Activated CD8-positive, alpha-beta memory T cell treated with anti-CD3 and anti-CD28 coated beads, Interleukin-2, amount 10 ng/mL, durations not matched to agents 7 days and 5 days (primary cell): ENCODE data around the gene RNF13. TPM values are rescaled to one million over a fixed set of nuclear protein-coding genes. Genes with fewer than 3 reads are reported as not detected.
"Not testable (repeated sequence)": the region's sequence is repeated elsewhere in the genome, so short reads cannot be mapped to it uniquely, and the experiment has no call there.

Experiments
- ATAC-seq: fragments of 150-1000 bp; cut with Tn5 transposase; one replicate; pipeline ENCODE4 v1.10.0; 2021; ENCODE audit warnings: moderate library complexity
- CTCF ChIA-PET: fragments of 350-600 bp; sonication (Branson Sonifier 250); formaldehyde crosslinking; loops from one replicate; lab custom pipeline; 2021; ENCODE audit warnings: antibody characterized with exemption; lab: Charles Lee
- DNase-seq: peaks from one replicate; pipeline ENCODE4 v3.0.0-alpha.2; 2020
- H3K27ac Mint-ChIP-seq: one replicate; pipeline ENCODE4 v1.8.0; 2021; ENCODE audit warnings: mild to moderate bottlenecking, mixed read lengths
- H3K27me3 Mint-ChIP-seq: one replicate; pipeline ENCODE4 v1.8.0; 2021; ENCODE audit warnings: mixed read lengths
- H3K36me3 Mint-ChIP-seq: one replicate; pipeline ENCODE4 v1.8.0; 2021; ENCODE audit warnings: mild to moderate bottlenecking, mixed read lengths
- H3K4me1 Mint-ChIP-seq: one replicate; pipeline ENCODE4 v1.8.0; 2021; ENCODE audit warnings: mixed read lengths
- H3K4me3 Mint-ChIP-seq: one replicate; pipeline ENCODE4 v1.8.0; 2021; ENCODE audit warnings: mild to moderate bottlenecking, moderate library complexity, mixed read lengths
- H3K9me3 Mint-ChIP-seq: one replicate; pipeline ENCODE4 v1.8.0; 2022; ENCODE audit warnings: low read depth, mixed read lengths
- total RNA-seq, 2 experiments: library from RNA; stranded (reverse); gene quantifications; one replicate each; pipeline ENCODE4 v1.2.3, GENCODE V29; 2021

RNF13 gene
- total RNA-seq, 2 experiments from 2014 or later, result 29.6 to 39.7 TPM

- DNase-seq, result no peak
- no peaks in the 10 kb centered on the region for H3K27me3 Mint-ChIP-seq
- no peak for ATAC-seq
- no peaks in the 10 kb centered on the region for H3K9me3 Mint-ChIP-seq
- H3K4me1 Mint-ChIP-seq, result peaks cover under 1% of the 10 kb centered on the region
- CTCF ChIA-PET, result no interaction called here
- no peak overlapping the region for H3K4me3 Mint-ChIP-seq
- peaks cover 2% of the 10 kb centered on the region for H3K36me3 Mint-ChIP-seq
- no peak overlapping the region for H3K27ac Mint-ChIP-seq
These were observed 150.5 kb downstream of the RNF13 start for GRCh38 chr3:149963485-149963884.

GRCh38 chr3:149964291-149964690 is 151.3 kb downstream of the RNF13 start:
- ATAC-seq (no peak), DNase-seq (no peak)
- Mint-ChIP-seq H3K27me3 (peaks cover 6% of the 10 kb centered on the region), H3K4me1 (no peaks in the 10 kb centered on the region), H3K4me3 (no peak overlapping the region), H3K36me3 (peaks cover 2% of the 10 kb centered on the region), H3K27ac (no peak overlapping the region), H3K9me3 (no peaks in the 10 kb centered on the region)
- CTCF ChIA-PET, result no interaction called here

- H3K27me3 Mint-ChIP-seq, result peaks cover 13% of the 10 kb centered on the region
- CTCF ChIA-PET, result interaction anchor here (1.5 to 5.3 kb wide), 2 partner anchors 28 to 218 kb away, joined by 4 to 40 read pairs; no protein-coding TSS in a partner anchor
These were observed 152.3 kb downstream of the RNF13 start for GRCh38 chr3:149965278-149965677.

GRCh38 chr3:149967086-149967685 is 154.2 kb downstream of the RNF13 start:
- no peak for DNase-seq
- H3K27ac Mint-ChIP-seq, result no peak overlapping the region
- H3K4me3 Mint-ChIP-seq, result no peak overlapping the region
- peaks cover 12% of the 10 kb centered on the region for H3K4me1 Mint-ChIP-seq
- CTCF ChIA-PET, result interaction anchor here (0.7 to 5.3 kb wide), 8 partner anchors 9 to 528 kb away, joined by 3 to 40 read pairs (median 4); no protein-coding TSS in a partner anchor
- no peak for ATAC-seq
- H3K36me3 Mint-ChIP-seq, result peaks cover 2% of the 10 kb centered on the region
- no peaks in the 10 kb centered on the region for H3K9me3 Mint-ChIP-seq
- peaks cover 22% of the 10 kb centered on the region for H3K27me3 Mint-ChIP-seq

More at GRCh38 chr3:149965278-149965677, 152.3 kb downstream of the RNF13 start:
- Mint-ChIP-seq H3K4me3 (no peak overlapping the region), H3K4me1 (peaks cover 6% of the 10 kb centered on the region), H3K27ac (no peak overlapping the region), H3K9me3 (no peaks in the 10 kb centered on the region), H3K36me3 (peaks cover 2% of the 10 kb centered on the region)
- ATAC-seq, result no peak
- no peak for DNase-seq

- Mint-ChIP-seq H3K36me3 (peaks cover 2% of the 10 kb centered on the region), H3K9me3 (no peaks in the 10 kb centered on the region), H3K4me1 (peaks cover 12% of the 10 kb centered on the region), H3K27me3 (peaks cover 30% of the 10 kb centered on the region), H3K27ac (no peak overlapping the region), H3K4me3 (no peak overlapping the region)
- ATAC-seq (no peak), DNase-seq (no peak)
- CTCF ChIA-PET, result interaction anchor here (1.0 to 5.3 kb wide), 4 partner anchors 31 to 527 kb away, joined by 3 to 40 read pairs (median 6); no protein-coding TSS in a partner anchor
These were observed 155.2 kb downstream of the RNF13 start for GRCh38 chr3:149968216-149968615.

GRCh38 chr3:149969110-149969939 is 156.3 kb downstream of the RNF13 start:
- Mint-ChIP-seq H3K36me3 (peaks cover 2% of the 10 kb centered on the region), H3K27ac (peak overlapping the region; percentile 36), H3K4me3 (peak overlapping the region; percentile 71), H3K4me1 (peaks cover 12% of the 10 kb centered on the region), H3K27me3 (peaks cover 40% of the 10 kb centered on the region), H3K9me3 (no peaks in the 10 kb centered on the region)
- CTCF ChIA-PET, result interaction anchor here (0.7 to 5.3 kb wide), 4 partner anchors 11 to 526 kb away, joined by 3 to 40 read pairs (median 4); no protein-coding TSS in a partner anchor
- no peak for ATAC-seq
- no peak for DNase-seq

GRCh38 chr3:149969940-149970715 is 157.1 kb downstream of the RNF13 start:
- peak overlapping the region; percentile 71 for H3K4me3 Mint-ChIP-seq
- no peaks in the 10 kb centered on the region for H3K9me3 Mint-ChIP-seq
- peaks cover 48% of the 10 kb centered on the region for H3K27me3 Mint-ChIP-seq
- peak; percentile 76 for DNase-seq
- H3K27ac Mint-ChIP-seq, result peak overlapping the region; percentile 36
- peaks cover 2% of the 10 kb centered on the region for H3K36me3 Mint-ChIP-seq
- ATAC-seq, result peak; percentile 69
- peaks cover 12% of the 10 kb centered on the region for H3K4me1 Mint-ChIP-seq
- CTCF ChIA-PET, result interaction anchor here (0.7 to 5.3 kb wide), 3 partner anchors 12 to 525 kb away, joined by 3 to 40 read pairs (median 4); no protein-coding TSS in a partner anchor

- Mint-ChIP-seq H3K27ac (peak within 1 kb of the TSS; percentile 36), H3K4me1 (peaks cover 12% of the 10 kb centered on the region), H3K27me3 (peaks cover 55% of the 10 kb centered on the region), H3K36me3 (peaks cover 2% of the 10 kb centered on the region), H3K9me3 (no peaks in the 10 kb centered on the region), H3K4me3 (peak within 1 kb of the TSS; percentile 80)
- ATAC-seq (peak; percentile 67), DNase-seq (peak; percentile 53)
- CTCF ChIA-PET, result interaction anchor here (1.5 kb wide), 1 partner anchor 213 kb away, joined by 8 read pairs; no protein-coding TSS in a partner anchor
These were observed 157.8 kb downstream of the RNF13 start, which contains the start of gene PFN2 for GRCh38 chr3:149970716-149971402. TSS of gene PFN2 (minus strand) at chr3:149970895. CDS start at chr3:149970856, 39 bp downstream.

- Mint-ChIP-seq H3K36me3 (peaks cover 2% of the 10 kb centered on the region), H3K4me1 (peaks cover 12% of the 10 kb centered on the region), H3K4me3 (peak overlapping the region; percentile 80), H3K27me3 (peaks cover 62% of the 10 kb centered on the region), H3K9me3 (no peaks in the 10 kb centered on the region), H3K27ac (no peak overlapping the region)
- CTCF ChIA-PET, result interaction anchor here (1.5 kb wide), 1 partner anchor 212 kb away, joined by 8 read pairs; no protein-coding TSS in a partner anchor
- ATAC-seq, result peak; percentile 24
- peak; percentile 43 for DNase-seq
These were observed 158.5 kb downstream of the RNF13 start for GRCh38 chr3:149971403-149972075.

- Mint-ChIP-seq H3K4me1 (peaks cover 6% of the 10 kb centered on the region), H3K36me3 (no peaks in the 10 kb centered on the region), H3K27me3 (peaks cover 65% of the 10 kb centered on the region), H3K27ac (no peak overlapping the region), H3K4me3 (no peak overlapping the region), H3K9me3 (no peaks in the 10 kb centered on the region)
- ATAC-seq (peak; percentile 59), DNase-seq (no peak)
- CTCF ChIA-PET, result interaction anchor here (1.2 to 1.5 kb wide), 2 partner anchors 9 to 10 kb away, joined by 3 to 4 read pairs; no protein-coding TSS in a partner anchor
These were observed 162.9 kb downstream of the RNF13 start for GRCh38 chr3:149975919-149976318.

GRCh38 chr3:149977386-149977785 is 164.4 kb downstream of the RNF13 start:
- no peak for ATAC-seq
- Mint-ChIP-seq H3K4me3 (no peak overlapping the region), H3K9me3 (no peaks in the 10 kb centered on the region), H3K27me3 (peaks cover 54% of the 10 kb centered on the region), H3K27ac (no peak overlapping the region), H3K36me3 (no peaks in the 10 kb centered on the region), H3K4me1 (no peaks in the 10 kb centered on the region)
- DNase-seq, result no peak
- CTCF ChIA-PET, result no interaction called here

- H3K9me3 Mint-ChIP-seq, DNase-seq, H3K36me3 Mint-ChIP-seq, ATAC-seq, H3K4me3 Mint-ChIP-seq, H3K27ac Mint-ChIP-seq, CTCF ChIA-PET, H3K4me1 Mint-ChIP-seq: not testable (repeated sequence)
- H3K27me3 Mint-ChIP-seq, result peaks cover 15% of the 10 kb centered on the region
These were observed 169.0 kb downstream of the RNF13 start for GRCh38 chr3:149981979-149982378.
